Psoas muscle (tissue), 8 donors: ENCODE measurements around the gene INTS1. TPM values are rescaled to one million over a fixed set of nuclear protein-coding genes. Genes with fewer than 3 reads are reported as not detected.

ENCODE experiments used
- ATAC-seq, 4 donors: fragments of 200-7000 bp; cut with Tn5 transposase; one replicate each; pipeline ENCODE4 v1.9.1; 2020; ENCODE audit warnings: moderate library complexity in 3 of 4, mild to moderate bottlenecking in 2 of 4
- DNase-seq, 2 donors: peaks; one replicate each; pipeline ENCODE4 v3.0.0-alpha.2; 2020
- H3K27ac ChIP-seq: fragments of 200-600 bp; one replicate; pipeline ENCODE4 v1.8.0; 2022
- H3K27me3 ChIP-seq, 3 donors: fragments of 200-600 bp in 1 of 3; one replicate each; pipeline versions ENCODE4 v1.6.1 to v1.8.0; 2013 to 2022; ENCODE audit warnings: low read length in 2 of 3, mild to moderate bottlenecking in 2 of 3, moderate library complexity in 1 of 3; ENCODE audit not compliant: insufficient read depth in 3 of 3
- H3K36me3 ChIP-seq, 2 donors: fragments of 200-600 bp in 1 of 2; one replicate each; pipeline versions ENCODE4 v1.6.1 to v1.8.0; 2013 to 2022; ENCODE audit warnings: low read depth in 1 of 2, mild to moderate bottlenecking in 1 of 2, moderate library complexity in 1 of 2; ENCODE audit not compliant: insufficient read depth in 1 of 2
- H3K4me1 ChIP-seq: fragments of 200-600 bp; one replicate; pipeline ENCODE4 v1.8.0; 2022
- H3K4me3 ChIP-seq: fragments of 200-600 bp; one replicate; pipeline ENCODE4 v1.8.0; 2022; ENCODE audit warnings: mild to moderate bottlenecking
- H3K9me3 ChIP-seq: fragments of 200-600 bp; one replicate; pipeline ENCODE4 v1.8.0; 2022
- CTCF ChIP-seq: fragments of 200-600 bp; IDR thresholded peaks from one replicate; pipeline ENCODE4 v1.8.0; 2022; ENCODE audit warnings: antibody characterized with exemption
- WGBS, 3 donors: extraction: QIAGEN DNeasy Blood & Tissue Kit; methylation state at CpG; one replicate each; pipeline versions ENCODE4 v1.1.6 to v1.1.7; 2013; 5-methylcytosine and 5-hydroxymethylcytosine counted together
- intact Hi-C, 2 donors: fragments of 100-400 bp; cut with DNase I; formaldehyde crosslinking; loops; one replicate each; pipeline versions ENCODE4 v1.11.0 to v1.14.2; 2022
- polyA plus RNA-seq, 3 donors: library from polyadenylated mRNA; stranded (reverse); fragments of 200-250 nt; gene quantifications; one replicate each; pipeline ENCODE4 v1.2.3, GENCODE V29; 2013
- total RNA-seq, 4 donors: library from RNA; stranded (reverse); fragmentation: NEBNext Ultra II Directional in 2 of 4; extraction: Animal tissue kit (Norgen Biotek cat#: 25700) in 2 of 4; gene quantifications; one replicate each; pipeline versions ENCODE4 v1.2.1 to v1.2.4, GENCODE V29; 2021 to 2023
- donor health status: healthy with polysubstance abuse.
- donor health status: DM: no; HTN: no; CAD: no; lungs with moderate emphysema.
- donor health status: Bipolar disorder and iron deficiency.
- donor health status: healthy.
- donor health status: DM: yes; HTN: yes; CAD: no.
- donor health status: DM: no; HTN: no; CAD: no.
- donor health status: DM: no; HTN: no; CAD: no.
- donor health status: DM: yes; HTN: yes; CAD: no.

INTS1 gene
- total and polyA plus RNA-seq, 7 donors, result 38.8 to 77.6 (median 64.0) TPM

DNA sequence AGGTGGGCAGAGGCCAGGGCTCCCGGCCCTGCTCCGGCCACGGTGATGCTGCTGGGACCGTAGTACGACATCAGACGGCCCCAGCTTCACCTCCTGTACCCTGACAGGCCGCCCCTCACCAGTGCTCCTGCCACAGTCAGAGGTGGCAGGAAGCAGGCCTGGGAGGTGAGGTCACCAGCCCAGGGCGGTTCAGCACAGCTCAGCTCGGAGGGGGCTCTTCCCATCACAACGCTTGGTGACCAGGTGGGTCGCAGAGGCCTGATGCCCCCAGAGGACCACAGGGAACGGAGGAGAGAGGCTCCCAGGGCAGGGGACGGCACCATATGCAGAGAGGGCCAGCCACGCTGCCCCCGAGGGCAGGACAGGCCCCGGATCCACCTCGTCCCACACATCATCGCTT, 53.8 kb downstream of the INTS1 start:
- Histone ChIP-seq H3K4me3 (no peak overlapping the region), H3K36me3 (no peaks in the 10 kb centered on the region), H3K9me3 (no peaks in the 10 kb centered on the region), H3K27ac (no peak overlapping the region), H3K4me1 (no peaks in the 10 kb centered on the region), H3K27me3 (peaks cover 0 to 4% (median 0%) of the 10 kb centered on the region in 3 donors)
- intact Hi-C loops, result no loop called here
- TF ChIP-seq CTCF, result no peak
- ATAC-seq, result no peak
- DNase-seq, result no peak
- 78 to 86% (median 84%) methylated on average over 18 of the region's 18 CpGs for WGBS, 3 donors

- Histone ChIP-seq H3K27ac (no peak overlapping the region), H3K4me3 (no peak overlapping the region), H3K27me3 (peaks cover 0 to 4% (median 0%) of the 10 kb centered on the region in 3 donors), H3K36me3 (no peaks in the 10 kb centered on the region), H3K4me1 (no peaks in the 10 kb centered on the region), H3K9me3 (no peaks in the 10 kb centered on the region)
- no peak for DNase-seq
- intact Hi-C loops, result no loop called here
- no peak for TF ChIP-seq CTCF
- ATAC-seq, result no peak
- WGBS, 3 donors, result 60 to 72% (median 66%) methylated on average over 11 of the region's 11 CpGs
Measured at GRCh38 chr7:1449951-1450350, 54.2 kb downstream of the INTS1 start.

DNA sequence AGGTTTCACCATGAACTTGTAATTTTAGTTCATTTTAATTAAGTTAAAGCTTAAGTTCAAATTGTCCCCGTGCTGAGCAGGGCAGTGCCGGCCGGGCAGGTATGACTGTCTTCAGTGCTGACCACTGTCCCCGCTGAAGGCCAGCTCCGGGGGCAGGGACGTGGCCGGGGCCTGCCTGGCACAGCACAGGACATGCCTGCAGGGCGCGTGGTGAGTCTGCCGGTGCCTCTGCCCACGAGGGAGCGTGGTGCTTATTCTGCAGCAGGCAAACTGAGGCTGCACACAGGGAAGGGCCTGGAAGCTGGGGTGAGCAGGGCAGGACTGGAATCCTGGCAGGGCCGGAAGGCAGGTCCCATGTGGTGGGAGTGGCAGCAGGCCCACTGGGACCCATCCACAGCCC, 54.7 kb downstream of the INTS1 start:
- DNase-seq, result no peak
- no peaks in the 10 kb centered on the region for H3K4me1 ChIP-seq
- ATAC-seq, result no peak
- no peak overlapping the region for H3K4me3 ChIP-seq
- no peak for TF ChIP-seq CTCF
- WGBS, 3 donors, result 80 to 90% (median 89%) methylated on average over 13 of the region's 13 CpGs
- intact Hi-C loops, result no loop called here
- no peaks in the 10 kb centered on the region for H3K36me3 ChIP-seq
- H3K27ac ChIP-seq, result no peak overlapping the region
- no peaks in the 10 kb centered on the region for H3K9me3 ChIP-seq
- peaks cover 0 to 4% (median 0%) of the 10 kb centered on the region in 3 donors for H3K27me3 ChIP-seq

- H3K27ac ChIP-seq, result no peak overlapping the region
- no peak for DNase-seq
- no peaks in the 10 kb centered on the region for H3K4me1 ChIP-seq
- no peaks in the 10 kb centered on the region for H3K36me3 ChIP-seq
- ATAC-seq, result no peak
- H3K4me3 ChIP-seq, result no peak overlapping the region
- H3K9me3 ChIP-seq, result no peaks in the 10 kb centered on the region
- H3K27me3 ChIP-seq, result peaks cover 0 to 4% (median 0%) of the 10 kb centered on the region in 3 donors
- intact Hi-C loops, result no loop called here
- WGBS, 3 donors, result 94 to 98% (median 95%) methylated on average over 14 of the region's 14 CpGs
- no peak for TF ChIP-seq CTCF
Measured at GRCh38 chr7:1448958-1449357, 55.2 kb downstream of the INTS1 start.

- H3K27ac ChIP-seq, result no peak overlapping the region
- DNase-seq, result no peak
- H3K27me3 ChIP-seq, result peaks cover 0 to 4% (median 0%) of the 10 kb centered on the region in 3 donors
- WGBS, 3 donors, result 51 to 68% (median 59%) methylated on average over 15 of the region's 15 CpGs
- H3K4me1 ChIP-seq, result no peaks in the 10 kb centered on the region
- H3K9me3 ChIP-seq, result no peaks in the 10 kb centered on the region
- intact Hi-C loops, result no loop called here
- no peak overlapping the region for H3K4me3 ChIP-seq
- no peak for TF ChIP-seq CTCF
- ATAC-seq, result no peak
- H3K36me3 ChIP-seq, result no peaks in the 10 kb centered on the region
Measured at GRCh38 chr7:1447551-1448244, 56.5 kb downstream of the INTS1 start.
